Right lobe of liver (tissue), 6 donors: Measurements from ENCODE around the gene ZNF697. TPM values are rescaled to one million over a fixed set of nuclear protein-coding genes. Genes with fewer than 3 reads are reported as not detected.

ENCODE experiments used
- ATAC-seq, 4 donors: fragments of 200-7000 bp; cut with Tn5 transposase; one replicate each; pipeline ENCODE4 v1.9.1; 2020; ENCODE audit warnings: mild to moderate bottlenecking in 4 of 4, moderate library complexity in 4 of 4
- DNase-seq, 3 donors: peaks; one replicate each; pipeline ENCODE4 v3.0.0-alpha.2; 2020
- H3K27ac ChIP-seq, 3 donors: fragments of 200-600 bp; one replicate each; pipeline ENCODE4 v1.8.0; 2022
- H3K27me3 ChIP-seq, 2 donors: fragments of 200-600 bp; one replicate each; pipeline ENCODE4 v1.8.0; 2022
- H3K36me3 ChIP-seq, 4 donors: fragments of 200-600 bp; sonication (generic) in 1 of 4; one replicate each; pipeline versions ENCODE4 v1.5.1 to v1.8.0; 2017 to 2022; ENCODE audit warnings: control low read depth in 1 of 4
- H3K4me1 ChIP-seq, 4 donors: fragments of 200-600 bp; sonication (generic) in 1 of 4; one replicate each; pipeline versions ENCODE4 v1.5.1 to v1.8.0; 2017 to 2022; ENCODE audit warnings: control low read depth in 1 of 4
- H3K4me3 ChIP-seq, 3 donors: fragments of 200-600 bp; one replicate each; pipeline ENCODE4 v1.8.0; 2022
- H3K9me3 ChIP-seq, 4 donors: fragments of 200-600 bp; sonication (generic) in 1 of 4; one replicate each; pipeline versions ENCODE4 v1.5.1 to v1.8.0; 2017 to 2022; ENCODE audit warnings: control low read depth in 1 of 4
- POLR2A ChIP-seq: fragments of 450-650 bp; IDR thresholded peaks from one replicate; pipeline ENCODE4 v1.6.1; 2017; ENCODE audit warnings: antibody characterized with exemption, mild to moderate bottlenecking
- WGBS: methylation state at CpG from one replicate; pipeline ENCODE4 v1.1.6; 2018; ENCODE audit warnings: low coverage, low lambda C conversion rate; ENCODE audit not compliant: insufficient coverage; ENCODE audit errors: missing lambda C conversion rate; 5-methylcytosine and 5-hydroxymethylcytosine counted together
- intact Hi-C, 2 donors: fragments of 100-400 bp; cut with DNase I; formaldehyde crosslinking; loops; one replicate each; pipeline versions ENCODE4 v1.11.2 to v1.14.1; 2022
- total RNA-seq, 6 experiments: library from RNA; depleted of rRNA in 2 of 6; stranded (reverse); fragments of >200 nt in 2 of 6; fragmentation: NEBNext Ultra II Directional in 3 of 6; extraction: Animal tissue kit (Norgen Biotek cat#: 25700) in 3 of 6; gene quantifications; one replicate each; pipeline versions ENCODE4 v1.1.0 to v1.2.4, GENCODE V29; 2016 to 2023
- TF ChIP-seq, protein P1 (sequence below), 4 donors: fragments of 200-600 bp in 3 of 4; fragments of 450-650 bp in 1 of 4; IDR thresholded peaks; one replicate each; pipeline versions ENCODE4 v1.5.1 to v1.8.0; 2016 to 2022; ENCODE audit warnings: antibody characterized with exemption in 4 of 4, mild to moderate bottlenecking in 2 of 4
- donor health status: DM: no; HTN: yes; CAD: no.
- donor health status: DM: no; HTN: no; CAD: no.
- donor health status: DM: no; HTN: no; CAD: no.
- donor health status: DM: no; HTN: yes; CAD: no.
- donor health status: DM: no; HTN: yes; CAD: no.

ZNF697 gene
- total RNA-seq, 6 experiments from 2014 or later = 2.6 to 6.9 (median 3.4) TPM

DNA sequence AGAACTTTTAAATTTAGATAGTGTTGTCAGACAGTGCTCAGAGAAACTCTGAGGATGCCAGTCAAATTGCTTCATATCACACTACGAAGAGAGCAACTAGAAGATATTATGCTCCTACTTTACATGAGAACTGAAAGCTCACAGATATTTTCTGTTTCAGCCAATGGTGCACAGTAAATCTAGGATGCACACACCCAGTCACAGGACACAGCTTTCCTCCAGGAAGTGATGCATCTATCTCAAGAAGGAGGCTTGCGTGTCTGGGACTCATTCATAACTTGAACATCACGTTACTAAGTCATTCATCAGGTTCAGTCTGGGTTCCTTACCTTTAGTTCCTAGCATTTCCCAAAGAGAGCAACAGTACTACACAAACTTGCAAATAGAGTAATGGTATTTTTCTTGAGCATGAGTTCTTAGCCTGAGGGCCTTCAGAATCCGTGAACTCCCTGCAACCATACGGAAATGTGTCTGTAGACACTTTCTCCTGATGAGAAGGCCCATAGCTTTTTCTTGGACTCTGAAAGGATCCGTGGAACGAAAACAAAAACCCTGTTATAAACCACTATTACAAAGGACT, 12.2 kb downstream of the ZNF697 start:
- H3K36me3 ChIP-seq = no peaks in the 10 kb centered on the region
- no peak for DNase-seq
- H3K4me3 ChIP-seq = no peak overlapping the region
- H3K4me1 ChIP-seq = peaks cover 0 to 16% (median 8%) of the 10 kb centered on the region in 4 donors
- WGBS = 79% methylated on average over 7 of the region's 7 CpGs
- no peaks in the 10 kb centered on the region for H3K9me3 ChIP-seq
- intact Hi-C loops = no loop called here
- H3K27ac ChIP-seq = no peak overlapping the region
- H3K27me3 ChIP-seq = no peaks in the 10 kb centered on the region
- ATAC-seq = no peak
- TF ChIP-seq, protein P1, sequence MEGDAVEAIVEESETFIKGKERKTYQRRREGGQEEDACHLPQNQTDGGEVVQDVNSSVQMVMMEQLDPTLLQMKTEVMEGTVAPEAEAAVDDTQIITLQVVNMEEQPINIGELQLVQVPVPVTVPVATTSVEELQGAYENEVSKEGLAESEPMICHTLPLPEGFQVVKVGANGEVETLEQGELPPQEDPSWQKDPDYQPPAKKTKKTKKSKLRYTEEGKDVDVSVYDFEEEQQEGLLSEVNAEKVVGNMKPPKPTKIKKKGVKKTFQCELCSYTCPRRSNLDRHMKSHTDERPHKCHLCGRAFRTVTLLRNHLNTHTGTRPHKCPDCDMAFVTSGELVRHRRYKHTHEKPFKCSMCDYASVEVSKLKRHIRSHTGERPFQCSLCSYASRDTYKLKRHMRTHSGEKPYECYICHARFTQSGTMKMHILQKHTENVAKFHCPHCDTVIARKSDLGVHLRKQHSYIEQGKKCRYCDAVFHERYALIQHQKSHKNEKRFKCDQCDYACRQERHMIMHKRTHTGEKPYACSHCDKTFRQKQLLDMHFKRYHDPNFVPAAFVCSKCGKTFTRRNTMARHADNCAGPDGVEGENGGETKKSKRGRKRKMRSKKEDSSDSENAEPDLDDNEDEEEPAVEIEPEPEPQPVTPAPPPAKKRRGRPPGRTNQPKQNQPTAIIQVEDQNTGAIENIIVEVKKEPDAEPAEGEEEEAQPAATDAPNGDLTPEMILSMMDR (IDR thresholded peaks at IDR 0.05) = no peak
- no peak for TF ChIP-seq POLR2A

DNA sequence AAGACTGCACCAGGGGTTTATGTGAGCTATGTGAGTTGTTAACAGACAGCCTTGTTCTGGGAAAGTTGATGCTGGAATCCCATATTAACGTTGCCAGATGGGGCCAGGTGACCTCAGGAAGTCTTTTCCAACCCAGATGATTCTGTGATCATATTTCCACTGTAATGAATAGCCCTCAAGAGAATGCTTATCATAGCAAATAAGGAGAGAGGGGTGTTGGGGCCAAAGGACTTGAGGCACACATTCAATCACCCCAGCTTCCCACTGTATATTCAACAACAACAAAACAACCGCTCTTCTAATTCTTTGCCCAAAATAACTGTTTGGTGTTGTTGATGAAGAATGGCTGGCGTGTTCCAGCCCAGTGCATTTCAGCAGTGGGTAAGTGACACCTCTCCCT, 14.1 kb downstream of the ZNF697 start:
- intact Hi-C loops = no loop called here
- peaks cover 0 to 32% (median 14%) of the 10 kb centered on the region in 4 donors for H3K4me1 ChIP-seq
- no peaks in the 10 kb centered on the region for H3K9me3 ChIP-seq
- H3K27me3 ChIP-seq = no peaks in the 10 kb centered on the region
- TF ChIP-seq POLR2A = no peak
- TF ChIP-seq, protein P1 (IDR thresholded peaks at IDR 0.05) = no peak
- H3K4me3 ChIP-seq = no peak overlapping the region
- no peaks in the 10 kb centered on the region for H3K36me3 ChIP-seq
- 67% methylated on average over 3 of the region's 3 CpGs for WGBS
- H3K27ac ChIP-seq = no peak overlapping the region
- ATAC-seq (no peak), DNase-seq (no peak)

DNA sequence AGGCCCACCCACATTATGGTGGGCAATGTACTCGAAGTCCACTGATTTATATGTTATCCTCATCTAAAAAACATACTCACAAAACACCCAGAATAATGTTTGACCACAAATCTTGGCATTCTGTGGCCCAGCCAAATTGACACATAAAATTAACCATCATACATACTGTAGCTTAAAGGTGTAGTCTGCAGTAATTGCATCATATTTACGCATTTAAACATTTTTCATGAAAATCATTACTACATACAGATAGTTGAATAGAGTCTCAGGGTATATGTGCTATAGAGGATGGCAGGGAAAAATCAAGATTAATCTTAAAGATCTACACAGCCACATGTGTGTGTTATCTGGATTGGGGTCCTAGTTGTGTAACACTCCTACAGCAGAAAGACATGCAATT, 14.5 kb downstream of the ZNF697 start:
- peaks cover 0 to 32% (median 14%) of the 10 kb centered on the region in 4 donors for H3K4me1 ChIP-seq

DNA sequence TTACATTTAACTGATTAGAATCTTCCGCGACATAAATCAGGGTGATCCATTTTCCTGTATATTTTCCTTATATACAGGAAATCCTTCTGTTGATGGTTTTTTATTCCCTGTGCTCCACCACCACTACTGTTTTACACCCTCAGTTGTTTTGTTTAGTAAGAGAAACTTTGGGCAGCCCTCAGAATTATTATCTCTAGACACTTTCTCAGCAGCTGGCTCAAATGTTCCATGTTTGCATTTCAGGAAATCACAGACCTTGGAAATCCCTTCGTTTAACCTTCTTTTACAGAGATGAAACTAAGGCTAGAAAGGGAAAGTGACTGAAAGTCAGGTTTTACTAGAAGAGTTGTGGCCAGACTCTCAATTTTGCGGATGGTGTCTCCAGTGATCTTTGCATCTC, 15.2 kb downstream of the ZNF697 start:
- no peak overlapping the region for H3K4me3 ChIP-seq
- H3K4me1 ChIP-seq = peaks cover 0 to 32% (median 14%) of the 10 kb centered on the region in 4 donors
- DNase-seq = no peak
- H3K9me3 ChIP-seq = no peaks in the 10 kb centered on the region
- intact Hi-C loops = no loop called here
- no peak for TF ChIP-seq POLR2A
- TF ChIP-seq, protein P1 (IDR thresholded peaks at IDR 0.05) = no peak
- no peak for ATAC-seq
- 46% methylated on average over 4 of the region's 4 CpGs for WGBS
- no peak overlapping the region for H3K27ac ChIP-seq
- no peaks in the 10 kb centered on the region for H3K36me3 ChIP-seq
- H3K27me3 ChIP-seq = no peaks in the 10 kb centered on the region

More for the DNA sequence above, 14.5 kb downstream of the ZNF697 start:
- Histone ChIP-seq H3K27me3 (no peaks in the 10 kb centered on the region), H3K36me3 (no peaks in the 10 kb centered on the region), H3K27ac (no peak overlapping the region), H3K9me3 (no peaks in the 10 kb centered on the region), H3K4me3 (no peak overlapping the region)
- TF ChIP-seq, protein P1 (IDR thresholded peaks at IDR 0.05) = no peak
- TF ChIP-seq POLR2A = no peak
- ATAC-seq (no peak), DNase-seq (no peak)
- intact Hi-C loops = no loop called here
- WGBS = 87% methylated on average over 2 of the region's 2 CpGs
